Measurements from ENCODE around the gene G0S2.

GRCh38 chr1:209685821-209686220 lies 10.6 kb downstream of the G0S2 start:
- TF ChIP-seq EZH2 (IDR thresholded peaks at IDR 0.05; ENCODE audit: low read length, unreplicated experiment) (no peak), CTCF (conservative IDR thresholded peaks at IDR 0.05; ENCODE audit: low read depth, low read length) (no peak)

Measured in PC-3 (cell line).